ENCODE results near the gene SDHB. TPM values are rescaled to one million over a fixed set of nuclear protein-coding genes. Genes with fewer than 3 reads are reported as not detected.
A peak's percentile ranks its signal among the peaks of the same experiment; 100 is the strongest.

Gene SDHB
- total RNA-seq, 1 donor from 2014 or later: 79.8 TPM

DNA sequence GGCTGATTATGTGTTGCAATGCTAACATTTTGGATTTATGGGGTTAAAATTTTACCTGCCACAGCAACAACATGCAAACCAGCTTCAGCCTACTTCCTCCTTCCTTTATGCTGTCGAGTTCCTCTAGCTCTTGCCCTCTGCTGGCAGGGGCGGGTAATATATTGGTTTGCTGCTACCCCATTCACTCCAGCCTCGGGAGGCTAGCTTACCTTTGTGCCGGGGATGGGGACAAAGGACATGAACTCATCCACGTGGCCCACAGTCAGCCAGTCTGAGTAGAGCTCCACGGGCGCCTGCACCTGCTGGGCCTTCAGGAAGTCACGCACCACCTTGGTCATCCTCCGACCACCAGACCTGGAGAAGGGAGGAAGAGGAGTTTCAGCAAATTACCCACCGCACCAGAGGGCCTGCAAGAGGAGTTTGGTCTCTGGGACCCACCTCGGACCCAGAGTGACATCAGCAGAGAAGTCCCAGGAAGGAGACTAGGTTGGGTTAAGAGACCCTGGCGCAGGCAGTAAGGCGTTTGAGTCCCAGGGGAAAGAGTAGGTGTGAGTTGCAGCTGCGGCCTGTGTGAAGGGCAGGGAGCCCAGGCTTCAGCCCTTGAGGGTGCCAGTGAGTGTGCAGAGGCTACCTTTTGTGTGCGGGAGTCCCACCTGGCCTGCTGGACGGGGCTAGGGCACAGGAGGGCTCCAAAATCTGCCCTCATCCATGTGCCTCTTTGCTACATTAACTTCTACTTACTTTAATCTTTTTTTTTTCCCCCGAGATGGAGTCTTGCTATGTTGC lies 21.8 kb upstream of the SDHB start:
- Histone ChIP-seq H3K4me1 (no peaks in the 10 kb centered on the region), H3K27me3 (ENCODE audit: low read depth) (no peaks in the 10 kb centered on the region), H3K36me3 (no peaks in the 10 kb centered on the region), H3K4me3 (no peak overlapping the region), H3K27ac (no peak overlapping the region), H3K9me3 (no peaks in the 10 kb centered on the region)
- ATAC-seq (peak in 1 of 2 donors; percentile 52), DNase-seq (no peak)
- TF ChIP-seq, protein P1, sequence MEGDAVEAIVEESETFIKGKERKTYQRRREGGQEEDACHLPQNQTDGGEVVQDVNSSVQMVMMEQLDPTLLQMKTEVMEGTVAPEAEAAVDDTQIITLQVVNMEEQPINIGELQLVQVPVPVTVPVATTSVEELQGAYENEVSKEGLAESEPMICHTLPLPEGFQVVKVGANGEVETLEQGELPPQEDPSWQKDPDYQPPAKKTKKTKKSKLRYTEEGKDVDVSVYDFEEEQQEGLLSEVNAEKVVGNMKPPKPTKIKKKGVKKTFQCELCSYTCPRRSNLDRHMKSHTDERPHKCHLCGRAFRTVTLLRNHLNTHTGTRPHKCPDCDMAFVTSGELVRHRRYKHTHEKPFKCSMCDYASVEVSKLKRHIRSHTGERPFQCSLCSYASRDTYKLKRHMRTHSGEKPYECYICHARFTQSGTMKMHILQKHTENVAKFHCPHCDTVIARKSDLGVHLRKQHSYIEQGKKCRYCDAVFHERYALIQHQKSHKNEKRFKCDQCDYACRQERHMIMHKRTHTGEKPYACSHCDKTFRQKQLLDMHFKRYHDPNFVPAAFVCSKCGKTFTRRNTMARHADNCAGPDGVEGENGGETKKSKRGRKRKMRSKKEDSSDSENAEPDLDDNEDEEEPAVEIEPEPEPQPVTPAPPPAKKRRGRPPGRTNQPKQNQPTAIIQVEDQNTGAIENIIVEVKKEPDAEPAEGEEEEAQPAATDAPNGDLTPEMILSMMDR (IDR thresholded peaks at IDR 0.05): peak; percentile 31
- intact Hi-C loops (cut with DNase I): no loop called here

DNA sequence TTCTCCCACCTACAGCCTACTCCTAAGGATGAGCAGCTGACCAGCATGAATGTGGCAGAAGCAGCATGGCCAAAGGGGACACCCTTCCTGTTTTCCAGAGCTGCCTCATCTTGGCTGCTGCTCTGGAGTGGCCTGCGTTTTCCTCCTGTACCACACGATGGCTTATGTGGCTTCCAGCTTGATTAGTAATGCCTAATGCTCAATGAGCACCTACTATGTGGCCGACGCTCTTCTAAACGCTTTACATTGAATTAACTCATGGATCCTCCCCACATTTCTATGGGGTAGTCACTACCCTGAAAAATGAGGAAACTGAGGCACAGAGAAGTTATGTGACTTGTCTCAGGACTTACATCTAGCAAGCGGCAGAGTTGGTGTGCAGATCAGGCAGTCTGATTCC lies 18.0 kb upstream of the SDHB start:
- Histone ChIP-seq H3K9me3 (no peaks in the 10 kb centered on the region), H3K27ac (no peak overlapping the region), H3K36me3 (no peaks in the 10 kb centered on the region), H3K4me3 (no peak overlapping the region), H3K27me3 (ENCODE audit: low read depth) (no peaks in the 10 kb centered on the region), H3K4me1 (no peaks in the 10 kb centered on the region)
- intact Hi-C loops (cut with DNase I): no loop called here
- ATAC-seq: no peak
- TF ChIP-seq, protein P1 (IDR thresholded peaks at IDR 0.05): no peak
- no peak for DNase-seq

DNA sequence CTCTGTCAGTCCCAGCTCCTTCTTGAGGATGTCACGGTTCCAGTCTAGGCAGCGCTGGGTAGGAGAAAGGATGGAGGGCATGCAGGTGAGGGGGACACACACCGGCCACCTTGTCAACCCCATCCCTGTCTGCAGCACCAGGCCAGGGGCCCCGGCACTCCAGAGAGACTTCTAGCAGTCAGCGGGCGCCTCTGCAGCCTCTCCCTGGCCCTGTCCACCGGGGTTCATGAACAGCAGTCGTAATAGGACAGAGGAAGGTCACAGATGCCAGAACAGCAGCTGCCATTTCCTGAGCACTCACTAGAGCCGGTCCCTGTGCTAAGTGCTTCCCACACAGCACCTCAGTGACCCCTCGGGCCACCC lies 16.3 kb upstream of the SDHB start:
- Histone ChIP-seq H3K27ac (no peak overlapping the region), H3K9me3 (no peaks in the 10 kb centered on the region), H3K4me1 (no peaks in the 10 kb centered on the region), H3K4me3 (no peak overlapping the region), H3K36me3 (no peaks in the 10 kb centered on the region), H3K27me3 (ENCODE audit: low read depth) (no peaks in the 10 kb centered on the region)
- TF ChIP-seq, protein P1 (IDR thresholded peaks at IDR 0.05): no peak
- no peak for DNase-seq
- intact Hi-C loops (cut with DNase I): no loop called here
- no peak for ATAC-seq

DNA sequence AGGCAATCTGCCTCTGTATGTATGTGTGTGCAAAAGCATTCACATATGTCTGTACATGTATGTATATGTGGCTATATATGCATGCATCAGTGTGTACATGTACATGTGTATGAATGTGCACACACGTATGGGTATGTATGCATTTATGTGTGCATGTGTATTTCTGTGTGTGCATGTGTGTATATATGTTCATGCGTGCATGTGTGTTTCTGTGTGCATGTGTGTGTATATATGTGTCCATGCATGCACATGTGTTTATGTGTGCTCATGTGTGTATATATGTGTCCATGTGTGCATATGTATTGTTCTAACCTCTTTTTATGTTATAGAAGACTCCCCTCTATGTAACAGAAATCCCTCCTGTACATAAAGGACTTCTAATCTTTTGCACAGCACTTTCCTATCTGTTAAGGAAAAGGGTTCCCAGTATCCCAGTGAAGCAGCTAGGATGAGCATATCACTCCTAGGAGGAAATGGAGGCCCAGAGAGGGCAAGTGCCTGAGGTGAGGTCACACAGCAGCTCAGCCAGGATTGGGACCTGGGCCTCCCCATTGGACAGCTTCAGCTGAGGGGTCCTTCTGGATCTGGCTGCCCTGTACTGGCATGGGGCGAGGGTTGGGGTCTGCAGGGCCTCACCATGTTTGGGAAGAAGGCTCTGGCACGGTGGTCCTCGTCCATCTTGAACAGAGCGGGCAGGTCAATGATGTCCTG lies 15.8 kb upstream of the SDHB start:
- Histone ChIP-seq H3K36me3 (no peaks in the 10 kb centered on the region), H3K27ac (no peak overlapping the region), H3K4me3 (no peak overlapping the region), H3K9me3 (peaks cover 4% of the 10 kb centered on the region), H3K27me3 (ENCODE audit: low read depth) (no peaks in the 10 kb centered on the region), H3K4me1 (no peaks in the 10 kb centered on the region)
- intact Hi-C loops (cut with DNase I): no loop called here
- DNase-seq (no peak), ATAC-seq (no peak)
- TF ChIP-seq, protein P1 (IDR thresholded peaks at IDR 0.05): no peak

DNA sequence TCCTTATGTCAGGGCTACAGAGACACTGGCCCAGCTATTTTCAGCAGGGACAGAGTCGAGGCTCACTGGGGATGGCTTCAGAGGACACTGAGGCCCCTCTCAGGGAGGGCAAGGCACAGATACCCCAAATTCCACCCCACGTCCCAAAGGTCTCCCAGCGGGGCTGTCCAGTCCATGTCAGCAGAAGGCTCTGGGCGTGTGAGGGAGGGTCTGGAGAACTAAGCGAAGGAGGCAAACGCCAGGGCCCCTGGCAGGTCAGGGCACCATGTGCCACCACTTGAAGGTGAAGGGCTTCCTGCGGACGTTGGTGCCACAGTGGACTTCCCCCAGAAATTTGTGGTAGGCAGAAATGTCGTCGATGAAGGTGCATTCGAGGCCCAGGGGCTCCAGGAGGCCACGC lies 15.0 kb upstream of the SDHB start:
- ATAC-seq (no peak), DNase-seq (no peak)
- Histone ChIP-seq H3K9me3 (peaks cover 4% of the 10 kb centered on the region), H3K4me1 (no peaks in the 10 kb centered on the region), H3K4me3 (no peak overlapping the region), H3K36me3 (no peaks in the 10 kb centered on the region), H3K27ac (no peak overlapping the region), H3K27me3 (ENCODE audit: low read depth) (no peaks in the 10 kb centered on the region)
- intact Hi-C loops (cut with DNase I): no loop called here
- TF ChIP-seq, protein P1 (IDR thresholded peaks at IDR 0.05): no peak

All from lower lobe of right lung (tissue), 2 donors.